ENCODE measurements around the gene CNOT2. TPM values are rescaled to one million over a fixed set of nuclear protein-coding genes. Genes with fewer than 3 reads are reported as not detected.

CNOT2 gene
- total and polyA plus RNA-seq, 2 experiments from 2014 or later, result 110 to 152 TPM

DNA sequence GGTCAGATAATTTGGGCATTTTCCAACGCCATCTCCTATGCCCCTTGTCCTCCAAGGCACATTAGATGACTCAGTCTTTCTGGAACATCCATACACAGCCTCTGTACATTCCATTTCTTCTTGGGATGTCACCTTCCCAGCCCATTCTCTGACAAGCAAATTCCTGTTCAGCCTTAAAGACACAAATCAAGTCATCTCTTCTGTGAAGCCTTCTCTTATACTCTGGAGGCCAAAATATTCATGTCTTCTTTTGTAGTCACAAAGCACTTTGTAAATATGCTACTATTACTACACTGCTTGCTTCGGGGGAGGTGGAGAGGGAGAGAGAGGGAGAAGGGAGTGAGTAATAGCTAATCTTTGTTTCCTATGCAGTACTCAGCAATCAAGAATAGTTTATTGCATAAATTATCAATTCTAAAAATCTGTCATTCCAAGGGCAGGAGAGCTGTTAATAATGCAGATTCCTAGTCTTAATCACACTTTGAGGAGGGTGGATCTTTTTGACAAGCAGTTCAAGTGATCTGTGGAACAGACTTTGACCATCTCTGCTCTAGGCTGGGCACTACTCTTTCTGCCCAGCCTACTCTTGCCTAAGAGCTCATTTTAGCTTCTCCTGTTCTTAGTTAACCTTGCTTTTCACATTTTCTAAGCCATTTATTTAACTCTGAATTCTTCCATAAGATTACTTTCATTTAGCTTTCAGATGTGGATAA, 150.7 kb downstream of the CNOT2 start:
- H3K4me2 ChIP-seq, result no peak overlapping the region
- peak overlapping the region; percentile 16; the same call in 1 of the 2 replicates for H3K27ac ChIP-seq (ENCODE audit: low read depth)
- H4K20me1 ChIP-seq (replicated peaks; ENCODE audit: insufficient read depth), result no peaks in the 10 kb centered on the region
- ATAC-seq (no peak), DNase-seq (ENCODE audit: low spot score) (no peak)
- no peaks in the 10 kb centered on the region for H3K36me3 ChIP-seq (ENCODE audit: insufficient read depth)
- no peak overlapping the region for H3K4me3 Mint-ChIP-seq
- no peak for TF ChIP-seq NANOG (IDR thresholded peaks at IDR 0.05; ENCODE audit: borderline replicate concordance)
- TF ChIP-seq CREB1 (CRISPR knock-in tag; IDR thresholded peaks at IDR 0.05; ENCODE audit: low read depth), result no peak
- no peak for TF ChIP-seq STAT1 (IDR thresholded peaks at IDR 0.05; ENCODE audit: unreplicated experiment)
- no peak for TF ChIP-seq POLR2AphosphoS5 (IDR thresholded peaks at IDR 0.05; ENCODE audit: low read depth)
- TF ChIP-seq REST (IDR thresholded peaks at IDR 0.05; ENCODE audit: unreplicated experiment), result no peak
- TF ChIP-seq EZH2phosphoT487 (IDR thresholded peaks at IDR 0.05; ENCODE audit: unreplicated experiment), result no peak
- TF ChIP-seq ETS1 (IDR thresholded peaks at IDR 0.05), result no peak
- no peak for TF ChIP-seq JUNB (IDR thresholded peaks at IDR 0.05; ENCODE audit: unreplicated experiment)
- no peak for TF ChIP-seq EZH2 (IDR thresholded peaks at IDR 0.05; ENCODE audit: low read depth, unreplicated experiment)
- no peak overlapping the region for H3K27ac Mint-ChIP-seq
- no peak overlapping the region for H3K4me3 ChIP-seq
- H3K4me1 ChIP-seq (ENCODE audit: insufficient read depth), result no peaks in the 10 kb centered on the region; the same call in 1 of the 2 replicates
- peaks cover 7% of the 10 kb centered on the region; the same call in 2 of the 3 replicates for H3K9me3 Mint-ChIP-seq
- H3K79me2 ChIP-seq (replicated peaks; ENCODE audit: insufficient read depth), result 0 out of 2 replicates have a peak, but pooled peaks cover 24% of the 10 kb centered on the region
- H2AFZ ChIP-seq, result no peak overlapping the region
- no peaks in the 10 kb centered on the region for H3K27me3 Mint-ChIP-seq (ENCODE audit: insufficient read depth, low read depth, poor library complexity)
- H3K4me1 Mint-ChIP-seq, result peaks cover 7% of the 10 kb centered on the region; the same call in 2 of the 3 replicates
- no peaks in the 10 kb centered on the region for H3K9me2 ChIP-seq (ENCODE audit: insufficient read depth)
- H3F3A ChIP-seq (replicated peaks; ENCODE audit: low read depth), result no peaks in the 10 kb centered on the region
- peaks cover 18% of the 10 kb centered on the region; the same call in 2 of the 3 replicates for H3K36me3 Mint-ChIP-seq (ENCODE audit: low read depth)
- no peaks in the 10 kb centered on the region for H3K27me3 ChIP-seq (ENCODE audit: insufficient read depth)

GRCh38 chr12:70398002-70398401, 154.8 kb downstream of the CNOT2 start:
- no peaks in the 10 kb centered on the region for H3K9me2 ChIP-seq (ENCODE audit: insufficient read depth)
- no peak overlapping the region for H3K4me3 ChIP-seq
- Mint-ChIP-seq H3K4me1 (peaks cover 7% of the 10 kb centered on the region; the same call in 2 of the 3 replicates), H3K36me3 (ENCODE audit: low read depth) (peaks cover 32% of the 10 kb centered on the region), H3K27ac (no peak overlapping the region), H3K4me3 (no peak overlapping the region), H3K9me3 (no peaks in the 10 kb centered on the region), H3K27me3 (ENCODE audit: insufficient read depth, low read depth, poor library complexity) (no peaks in the 10 kb centered on the region)
- H3K4me1 ChIP-seq (ENCODE audit: insufficient read depth), result no peaks in the 10 kb centered on the region; the same call in 1 of the 2 replicates
- no peak for DNase-seq (ENCODE audit: low spot score)
- no peaks in the 10 kb centered on the region for H3F3A ChIP-seq (replicated peaks; ENCODE audit: low read depth)
- H3K27ac ChIP-seq (ENCODE audit: low read depth), result no peak overlapping the region
- H4K20me1 ChIP-seq (replicated peaks; ENCODE audit: insufficient read depth), result no peaks in the 10 kb centered on the region
- TF ChIP-seq NANOG (IDR thresholded peaks at IDR 0.05; ENCODE audit: borderline replicate concordance) (no peak), CREB1 (CRISPR knock-in tag; IDR thresholded peaks at IDR 0.05; ENCODE audit: low read depth) (no peak), ETS1 (IDR thresholded peaks at IDR 0.05) (no peak), REST (IDR thresholded peaks at IDR 0.05; ENCODE audit: unreplicated experiment) (no peak)
- ATAC-seq, result no peak
- H3K4me2 ChIP-seq, result no peak overlapping the region
- no peak overlapping the region for H2AFZ ChIP-seq
- H3K27me3 ChIP-seq (ENCODE audit: insufficient read depth), result no peaks in the 10 kb centered on the region
- 0 out of 2 replicates have a peak, but pooled peaks cover 6% of the 10 kb centered on the region for H3K36me3 ChIP-seq (ENCODE audit: insufficient read depth)
- H3K79me2 ChIP-seq (replicated peaks; ENCODE audit: insufficient read depth), result 0 out of 2 replicates have a peak, but pooled peaks cover 24% of the 10 kb centered on the region
